ENCODE results near the gene AGXT2. TPM values are rescaled to one million over a fixed set of nuclear protein-coding genes. Genes with fewer than 3 reads are reported as not detected.

Gene AGXT2
- total and polyA plus RNA-seq, 2 donors (not counting 3 experiments of a cell fraction or from before 2014, with no cell fraction given), result not detected

DNA sequence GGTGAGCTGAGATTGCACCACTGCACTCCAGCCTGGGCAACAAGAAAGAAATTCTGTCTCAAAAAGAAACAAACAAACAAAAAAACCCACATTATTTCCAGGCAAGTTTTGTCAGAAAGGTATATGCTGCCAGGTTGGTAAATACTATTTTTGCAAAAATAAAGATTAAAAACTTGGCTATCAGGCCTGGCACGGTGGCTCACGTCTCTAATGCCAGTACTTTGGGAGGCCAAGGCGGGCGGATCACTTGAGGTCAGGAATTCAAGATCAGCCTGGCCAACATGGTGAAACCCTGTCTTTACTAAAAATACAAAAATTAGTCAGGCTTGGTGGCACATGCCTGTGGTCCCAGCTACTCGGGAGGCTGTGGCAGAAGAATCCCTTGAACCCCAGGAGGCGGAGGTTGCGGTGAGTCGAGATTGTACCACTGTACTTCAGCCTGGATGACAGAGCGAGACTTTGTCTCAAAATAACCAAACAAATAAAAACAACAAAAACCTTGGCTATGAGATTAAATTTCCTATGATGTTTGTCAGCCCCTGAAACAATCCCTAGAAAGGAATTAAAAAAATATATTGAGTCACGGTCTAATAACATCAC, 22.7 kb downstream of the AGXT2 start:
- Histone ChIP-seq H3K27ac (ENCODE audit: insufficient read depth, low read depth, low read length) (no peak overlapping the region), H3K4me2 (ENCODE audit: insufficient read depth, low read length) (no peak overlapping the region), H3K4me1 (ENCODE audit: control insufficient read depth, extremely low read depth, insufficient read depth, low read length) (no peaks in the 10 kb centered on the region), H3K9me3 (replicated peaks; ENCODE audit: control insufficient read depth, insufficient read depth, low read length) (no peaks in the 10 kb centered on the region), H3K9me1 (replicated peaks; ENCODE audit: control insufficient read depth, extremely low read depth, insufficient read depth, low read length) (no peaks in the 10 kb centered on the region), H3K4me3 (replicated peaks in 1 of 3; ENCODE audit: insufficient read depth in 1 of 3, low read depth in 1 of 3, low read length in 3 of 3) (no peak overlapping the region), H4K20me1 (replicated peaks; ENCODE audit: control insufficient read depth, extremely low read depth, insufficient read depth, low read length) (no peaks in the 10 kb centered on the region), H3K79me2 (ENCODE audit: control insufficient read depth, insufficient read depth, low read length) (no peaks in the 10 kb centered on the region), H3K27me3 (ENCODE audit: control insufficient read depth in 2 of 2, insufficient read depth in 2 of 2, low read length in 2 of 2) (peaks cover 0 to 2% of the 10 kb centered on the region in 2 experiments), H3K9ac (replicated peaks; ENCODE audit: extremely low read depth, insufficient read depth, low read length) (no peak overlapping the region), H3K36me3 (ENCODE audit: control insufficient read depth in 2 of 2, extremely low read depth in 1 of 2, insufficient read depth in 2 of 2, low read length in 2 of 2) (no peaks in the 10 kb centered on the region), H2AFZ (ENCODE audit: low read depth, low read length) (no peak overlapping the region)
- CTCF ChIA-PET, result no interaction called here
- no peak for TF ChIP-seq POLR2AphosphoS5 (IDR thresholded peaks at IDR 0.05; ENCODE audit: insufficient read depth, low read depth, low read length)
- TF ChIP-seq, protein P1, sequence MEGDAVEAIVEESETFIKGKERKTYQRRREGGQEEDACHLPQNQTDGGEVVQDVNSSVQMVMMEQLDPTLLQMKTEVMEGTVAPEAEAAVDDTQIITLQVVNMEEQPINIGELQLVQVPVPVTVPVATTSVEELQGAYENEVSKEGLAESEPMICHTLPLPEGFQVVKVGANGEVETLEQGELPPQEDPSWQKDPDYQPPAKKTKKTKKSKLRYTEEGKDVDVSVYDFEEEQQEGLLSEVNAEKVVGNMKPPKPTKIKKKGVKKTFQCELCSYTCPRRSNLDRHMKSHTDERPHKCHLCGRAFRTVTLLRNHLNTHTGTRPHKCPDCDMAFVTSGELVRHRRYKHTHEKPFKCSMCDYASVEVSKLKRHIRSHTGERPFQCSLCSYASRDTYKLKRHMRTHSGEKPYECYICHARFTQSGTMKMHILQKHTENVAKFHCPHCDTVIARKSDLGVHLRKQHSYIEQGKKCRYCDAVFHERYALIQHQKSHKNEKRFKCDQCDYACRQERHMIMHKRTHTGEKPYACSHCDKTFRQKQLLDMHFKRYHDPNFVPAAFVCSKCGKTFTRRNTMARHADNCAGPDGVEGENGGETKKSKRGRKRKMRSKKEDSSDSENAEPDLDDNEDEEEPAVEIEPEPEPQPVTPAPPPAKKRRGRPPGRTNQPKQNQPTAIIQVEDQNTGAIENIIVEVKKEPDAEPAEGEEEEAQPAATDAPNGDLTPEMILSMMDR (IDR thresholded peaks at IDR 0.05; ENCODE audit: extremely low read depth in 1 of 2, insufficient read depth in 1 of 2, low read depth in 1 of 2, low read length in 2 of 2), result no peak
- FAIRE-seq (no peak), DNase-seq (ENCODE audit: low read depth, low spot score) (no peak)
- intact Hi-C loops (cut with micrococcal nuclease), result no loop called here
- BruUV-seq (replicated peaks), result no TSS peak
- POLR2A ChIA-PET, result no interaction called here
- dilution Hi-C loops (cut with MboI; ENCODE audit: extremely low pct_ligation_motif_present, low sequenced_read_pairs), result no loop called here

DNA sequence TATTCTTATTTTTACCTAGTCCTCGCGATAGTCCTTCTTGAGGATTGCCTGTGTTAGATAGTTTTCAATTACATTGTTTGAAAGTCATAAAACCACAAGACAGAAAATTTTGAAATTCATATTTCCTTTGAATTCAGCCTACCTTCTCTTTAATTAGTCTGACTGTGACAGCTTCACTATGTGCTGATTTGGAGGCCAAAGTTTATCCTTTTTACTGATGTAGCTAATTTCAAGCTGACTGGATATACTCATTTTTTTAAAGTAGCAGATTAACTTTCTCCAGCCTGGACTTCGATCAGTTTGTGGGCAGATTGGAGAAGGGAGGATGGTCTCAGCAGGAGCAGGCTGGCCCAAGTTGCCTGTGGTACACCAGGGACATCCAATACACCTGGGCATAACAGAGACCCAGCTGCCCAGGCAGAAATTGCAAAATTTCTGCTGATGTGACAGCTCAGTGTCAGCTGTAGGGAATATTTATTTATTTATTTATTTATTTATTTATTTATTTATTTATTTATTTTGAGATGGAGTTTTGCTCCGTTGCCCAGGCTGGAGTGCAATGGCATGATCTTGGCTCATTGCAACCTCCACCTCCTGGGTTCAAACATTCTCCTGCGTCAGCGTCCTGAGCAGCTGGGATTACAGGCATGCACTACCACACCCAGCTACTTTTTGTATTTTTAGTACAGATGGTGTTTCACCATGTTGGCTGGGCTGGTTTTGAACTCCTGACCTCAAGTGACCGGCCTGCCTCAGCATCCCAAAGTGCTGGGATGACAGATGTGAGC, 24.2 kb downstream of the AGXT2 start:
- no peak for TF ChIP-seq FOS (IDR thresholded peaks at IDR 0.05; ENCODE audit: borderline replicate concordance, insufficient read depth, low read length)
- TF ChIP-seq JUN (IDR thresholded peaks at IDR 0.05; ENCODE audit: borderline replicate concordance, insufficient read depth, insufficient read length, low read depth), result no peak
- no peak for TF ChIP-seq POLR2AphosphoS5 (IDR thresholded peaks at IDR 0.05; ENCODE audit: insufficient read depth, low read depth, low read length)
- TF ChIP-seq MYC (IDR thresholded peaks at IDR 0.05; ENCODE audit: low read depth, low read length), result no peak
- TF ChIP-seq EZH2 (IDR thresholded peaks at IDR 0.05; ENCODE audit: borderline replicate concordance, low read depth, low read length, severe bottlenecking), result no peak
- no peak for TF ChIP-seq GATA2 (IDR thresholded peaks at IDR 0.05; ENCODE audit: insufficient read depth, insufficient read length, low read depth, low read length)
- TF ChIP-seq POLR2A (IDR thresholded peaks at IDR 0.05; ENCODE audit: low read depth, low read length), result no peak
- TF ChIP-seq, protein P2, sequence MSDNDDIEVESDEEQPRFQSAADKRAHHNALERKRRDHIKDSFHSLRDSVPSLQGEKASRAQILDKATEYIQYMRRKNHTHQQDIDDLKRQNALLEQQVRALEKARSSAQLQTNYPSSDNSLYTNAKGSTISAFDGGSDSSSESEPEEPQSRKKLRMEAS (IDR thresholded peaks at IDR 0.05; ENCODE audit: insufficient read depth, insufficient read length), result no peak
- TF ChIP-seq, protein P1 (IDR thresholded peaks at IDR 0.05; ENCODE audit: extremely low read depth in 1 of 2, insufficient read depth in 1 of 2, low read depth in 1 of 2, low read length in 2 of 2), result no peak
- BruUV-seq (replicated peaks), result no TSS peak
- ChIA-PET CTCF (interaction anchor here (1.3 kb wide), 1 partner anchor 20 kb away, joined by 6 read pairs; no protein-coding TSS in a partner anchor), POLR2A (no interaction called here)
- Histone ChIP-seq H3K27ac (ENCODE audit: insufficient read depth, low read depth, low read length) (no peak overlapping the region), H3K4me3 (replicated peaks in 1 of 3; ENCODE audit: insufficient read depth in 1 of 3, low read depth in 1 of 3, low read length in 3 of 3) (no peak overlapping the region), H3K9me1 (replicated peaks; ENCODE audit: control insufficient read depth, extremely low read depth, insufficient read depth, low read length) (no peaks in the 10 kb centered on the region), H3K79me2 (ENCODE audit: control insufficient read depth, insufficient read depth, low read length) (no peaks in the 10 kb centered on the region), H3K27me3 (ENCODE audit: control insufficient read depth in 2 of 2, insufficient read depth in 2 of 2, low read length in 2 of 2) (peaks cover 0 to 2% of the 10 kb centered on the region in 2 experiments), H3K4me1 (ENCODE audit: control insufficient read depth, extremely low read depth, insufficient read depth, low read length) (no peaks in the 10 kb centered on the region), H3K9me3 (replicated peaks; ENCODE audit: control insufficient read depth, insufficient read depth, low read length) (no peaks in the 10 kb centered on the region), H4K20me1 (replicated peaks; ENCODE audit: control insufficient read depth, extremely low read depth, insufficient read depth, low read length) (no peaks in the 10 kb centered on the region), H3K9ac (replicated peaks; ENCODE audit: extremely low read depth, insufficient read depth, low read length) (no peak overlapping the region), H3K36me3 (ENCODE audit: control insufficient read depth in 2 of 2, extremely low read depth in 1 of 2, insufficient read depth in 2 of 2, low read length in 2 of 2) (no peaks in the 10 kb centered on the region), H3K4me2 (ENCODE audit: insufficient read depth, low read length) (no peak overlapping the region), H2AFZ (ENCODE audit: low read depth, low read length) (no peak overlapping the region)
- no peak for FAIRE-seq
- dilution Hi-C loops (cut with MboI; ENCODE audit: extremely low pct_ligation_motif_present, low sequenced_read_pairs), result no loop called here
- intact Hi-C loops (cut with micrococcal nuclease), result no loop called here
- no peak for DNase-seq (ENCODE audit: low read depth, low spot score)

All from endothelial cell of umbilical vein (primary cell).